CMK (cell line): ENCODE results near the gene MARK3.

Experiments
- DNase-seq: peaks from one replicate; pipeline ENCODE4 v3.0.0-alpha.2; 2010; ENCODE audit warnings: low read depth

Gene MARK3

GRCh38 chr14:103396463-103396862 lies 11.2 kb downstream of the MARK3 start:
- no peak for DNase-seq

- no peak for DNase-seq
Measured at GRCh38 chr14:103398427-103399195, 13.4 kb downstream of the MARK3 start.

GRCh38 chr14:103400537-103400936 lies 15.3 kb downstream of the MARK3 start:
- DNase-seq = no peak

- DNase-seq = no peak
Measured at GRCh38 chr14:103401223-103402214, 16.3 kb downstream of the MARK3 start.

- no peak for DNase-seq
Measured at GRCh38 chr14:103402695-103403094, 17.5 kb downstream of the MARK3 start.

- DNase-seq = no peak
Measured at GRCh38 chr14:103404032-103404918, 19.1 kb downstream of the MARK3 start.

- DNase-seq = no peak
Measured at GRCh38 chr14:103404920-103405319, 19.7 kb downstream of the MARK3 start.

GRCh38 chr14:103408491-103409155 lies 23.4 kb downstream of the MARK3 start:
- no peak for DNase-seq

GRCh38 chr14:103416916-103417315 lies 31.7 kb downstream of the MARK3 start:
- DNase-seq = no peak

- DNase-seq = no peak
Measured at GRCh38 chr14:103418481-103418818, 33.2 kb downstream of the MARK3 start.

GRCh38 chr14:103421556-103421955 lies 36.3 kb downstream of the MARK3 start:
- no peak for DNase-seq

GRCh38 chr14:103423050-103423461 lies 37.8 kb downstream of the MARK3 start:
- no peak for DNase-seq

- DNase-seq = peak; percentile 62
Measured at GRCh38 chr14:103427485-103428443, 42.5 kb downstream of the MARK3 start.

- no peak for DNase-seq
Measured at GRCh38 chr14:103428723-103429556, 43.7 kb downstream of the MARK3 start.

- no peak for DNase-seq
Measured at GRCh38 chr14:103430358-103430757, 45.1 kb downstream of the MARK3 start.

GRCh38 chr14:103432627-103433026 lies 47.4 kb downstream of the MARK3 start:
- DNase-seq = no peak

GRCh38 chr14:103433916-103434563 lies 48.8 kb downstream of the MARK3 start:
- no peak for DNase-seq

- no peak for DNase-seq
Measured at GRCh38 chr14:103434868-103435442, 49.7 kb downstream of the MARK3 start.
